Smooth muscle cell (in vitro differentiated cells): ENCODE data around the gene MUC6. TPM values are rescaled to one million over a fixed set of nuclear protein-coding genes. Genes with fewer than 3 reads are reported as not detected.

Experiments
- DNase-seq: peaks from one replicate; lab custom pipeline; 2025; ENCODE audit not compliant: unreplicated experiment; lab: John Stamatoyannopoulos, UW
- H2AFZ ChIP-seq: fragments of 200-600 bp; sonication (generic); 2 replicates; pipeline ENCODE4 v1.6.0; 2016; ENCODE audit warnings: antibody characterized with exemption, low read depth, mild to moderate bottlenecking
- H3F3A ChIP-seq: fragments of 200-600 bp; sonication (generic); 2 replicates; pipeline ENCODE4 v1.6.0; 2017; ENCODE audit warnings: antibody characterized with exemption, low read depth
- H3K27ac ChIP-seq: fragments of 200-600 bp; sonication (generic); 2 replicates; pipeline ENCODE4 v1.5.1; 2016; ENCODE audit warnings: low read depth, mild to moderate bottlenecking
- H3K27me3 ChIP-seq: fragments of 200-600 bp; sonication (generic); 2 replicates; pipeline ENCODE4 v1.6.1; 2016; ENCODE audit warnings: low read depth, mild to moderate bottlenecking
- H3K36me3 ChIP-seq: fragments of 200-600 bp; sonication (generic); 2 replicates; pipeline ENCODE4 v1.5.1; 2016; ENCODE audit warnings: low read depth
- H3K4me1 ChIP-seq: fragments of 200-600 bp; sonication (generic); 2 replicates; pipeline ENCODE4 v1.5.1; 2016; ENCODE audit warnings: low read depth
- H3K4me2 ChIP-seq: fragments of 200-600 bp; sonication (generic); 2 replicates; pipeline ENCODE4 v1.6.0; 2016; ENCODE audit warnings: mild to moderate bottlenecking
- H3K4me3 ChIP-seq: fragments of 200-600 bp; sonication (generic); 2 replicates; pipeline ENCODE4 v1.5.1; 2016; ENCODE audit warnings: mild to moderate bottlenecking
- H3K79me2 ChIP-seq: fragments of 200-600 bp; sonication (generic); 2 replicates; pipeline ENCODE4 v1.6.0; 2016; ENCODE audit warnings: low read depth, mild to moderate bottlenecking
- H3K9ac ChIP-seq: fragments of 200-600 bp; sonication (generic); 2 replicates; pipeline ENCODE4 v1.6.0; 2016; ENCODE audit warnings: low read depth
- H3K9me3 ChIP-seq: fragments of 200-600 bp; sonication (generic); replicated peaks from 2 replicates; pipeline ENCODE4 v1.5.1; 2016; ENCODE audit warnings: low read depth
- H4K20me1 ChIP-seq: fragments of 200-600 bp; sonication (generic); 2 replicates; pipeline ENCODE4 v1.6.0; 2016; ENCODE audit warnings: low read depth
- WGBS: methylation state at CpG from one replicate; pipeline ENCODE4 v1.1.7; 2016; ENCODE audit warnings: low lambda C conversion rate; 5-methylcytosine and 5-hydroxymethylcytosine counted together
- polyA plus RNA-seq: library from polyadenylated mRNA; unstranded; fragments of >200 nt; fragmentation: Nextera tagmentation; extraction: Ambion mirVana; gene quantifications from 2 replicates; pipeline ENCODE4 v1.2.1, GENCODE V29; 2016
- total RNA-seq: library from RNA; depleted of rRNA; stranded (reverse); fragments of >200 nt; gene quantifications from 2 replicates; pipeline ENCODE4 v1.2.3, GENCODE V29; 2014
- TF ChIP-seq, protein P1 (sequence below): fragments of 200-600 bp; sonication (generic); IDR thresholded peaks from 2 replicates; pipeline ENCODE4 v1.5.1; 2017; ENCODE audit warnings: borderline replicate concordance, mild to moderate bottlenecking, antibody characterized with exemption; ENCODE audit not compliant: insufficient read depth, poor library complexity, severe bottlenecking

MUC6 gene
- total and polyA plus RNA-seq, 2 experiments from 2014 or later: not detected

DNA sequence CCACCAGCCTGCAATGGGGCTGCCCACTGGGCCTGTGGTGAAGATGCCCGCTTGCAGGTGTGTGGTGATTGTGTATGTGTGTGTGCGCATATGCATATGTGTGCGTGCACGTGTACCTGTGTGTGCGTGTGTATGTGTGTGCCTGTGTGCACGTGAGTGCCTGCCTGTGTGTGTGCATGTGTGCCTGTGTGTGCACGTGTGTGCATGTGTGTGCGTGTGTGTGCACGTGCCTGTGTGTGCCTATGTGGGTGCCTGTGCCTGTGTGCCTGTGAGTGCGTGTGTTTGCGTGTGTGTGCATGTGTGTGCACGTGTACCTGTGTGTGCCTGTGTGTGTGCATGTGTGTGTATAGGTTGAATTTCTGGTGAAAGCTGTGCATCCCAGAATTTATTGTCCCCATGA is 2.4 kb upstream of the MUC6 start:
- Histone ChIP-seq H2AFZ (no peak overlapping the region), H3K4me1 (no peaks in the 10 kb centered on the region), H3K79me2 (no peaks in the 10 kb centered on the region), H3K4me2 (no peak overlapping the region), H3K36me3 (no peaks in the 10 kb centered on the region), H3K4me3 (no peak overlapping the region), H3K9me3 (no peaks in the 10 kb centered on the region), H3K27ac (no peak overlapping the region), H3K9ac (no peak overlapping the region), H3F3A (no peaks in the 10 kb centered on the region), H3K27me3 (peaks cover 1% of the 10 kb centered on the region), H4K20me1 (no peaks in the 10 kb centered on the region)
- TF ChIP-seq, protein P1, sequence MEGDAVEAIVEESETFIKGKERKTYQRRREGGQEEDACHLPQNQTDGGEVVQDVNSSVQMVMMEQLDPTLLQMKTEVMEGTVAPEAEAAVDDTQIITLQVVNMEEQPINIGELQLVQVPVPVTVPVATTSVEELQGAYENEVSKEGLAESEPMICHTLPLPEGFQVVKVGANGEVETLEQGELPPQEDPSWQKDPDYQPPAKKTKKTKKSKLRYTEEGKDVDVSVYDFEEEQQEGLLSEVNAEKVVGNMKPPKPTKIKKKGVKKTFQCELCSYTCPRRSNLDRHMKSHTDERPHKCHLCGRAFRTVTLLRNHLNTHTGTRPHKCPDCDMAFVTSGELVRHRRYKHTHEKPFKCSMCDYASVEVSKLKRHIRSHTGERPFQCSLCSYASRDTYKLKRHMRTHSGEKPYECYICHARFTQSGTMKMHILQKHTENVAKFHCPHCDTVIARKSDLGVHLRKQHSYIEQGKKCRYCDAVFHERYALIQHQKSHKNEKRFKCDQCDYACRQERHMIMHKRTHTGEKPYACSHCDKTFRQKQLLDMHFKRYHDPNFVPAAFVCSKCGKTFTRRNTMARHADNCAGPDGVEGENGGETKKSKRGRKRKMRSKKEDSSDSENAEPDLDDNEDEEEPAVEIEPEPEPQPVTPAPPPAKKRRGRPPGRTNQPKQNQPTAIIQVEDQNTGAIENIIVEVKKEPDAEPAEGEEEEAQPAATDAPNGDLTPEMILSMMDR: no peak
- 97% methylated on average over 12 of the region's 12 CpGs for WGBS
- no peak for DNase-seq

DNA sequence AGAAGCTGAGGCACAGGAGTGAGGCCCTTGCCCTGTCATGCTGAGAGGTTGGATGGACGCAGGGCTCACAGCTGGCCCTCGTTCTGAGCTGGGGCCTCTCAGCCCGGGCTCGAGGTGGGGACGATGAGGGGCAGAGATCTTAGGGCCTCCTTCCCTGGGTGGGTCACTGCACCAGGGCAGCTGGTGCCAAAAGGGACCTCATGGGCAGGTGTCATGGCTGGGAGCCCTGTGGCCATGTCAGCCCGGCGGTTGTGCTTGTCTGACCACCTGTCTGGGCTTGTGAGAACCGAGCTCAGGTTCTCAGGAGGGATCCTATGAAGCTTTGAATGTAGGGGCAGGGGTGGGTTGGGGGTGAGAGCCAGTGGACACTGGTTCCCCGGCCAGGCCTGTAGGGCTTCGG is 1.8 kb upstream of the MUC6 start:
- TF ChIP-seq, protein P1: no peak
- Histone ChIP-seq H3K27me3 (no peaks in the 10 kb centered on the region), H3K4me2 (no peak overlapping the region), H3K9ac (no peak overlapping the region), H3K4me1 (no peaks in the 10 kb centered on the region), H3K79me2 (no peaks in the 10 kb centered on the region), H3F3A (no peaks in the 10 kb centered on the region), H3K4me3 (no peak overlapping the region), H2AFZ (no peak overlapping the region), H3K27ac (no peak overlapping the region), H3K36me3 (no peaks in the 10 kb centered on the region), H4K20me1 (no peaks in the 10 kb centered on the region), H3K9me3 (no peaks in the 10 kb centered on the region)
- DNase-seq: no peak
- 90% methylated on average over 10 of the region's 10 CpGs for WGBS

DNA sequence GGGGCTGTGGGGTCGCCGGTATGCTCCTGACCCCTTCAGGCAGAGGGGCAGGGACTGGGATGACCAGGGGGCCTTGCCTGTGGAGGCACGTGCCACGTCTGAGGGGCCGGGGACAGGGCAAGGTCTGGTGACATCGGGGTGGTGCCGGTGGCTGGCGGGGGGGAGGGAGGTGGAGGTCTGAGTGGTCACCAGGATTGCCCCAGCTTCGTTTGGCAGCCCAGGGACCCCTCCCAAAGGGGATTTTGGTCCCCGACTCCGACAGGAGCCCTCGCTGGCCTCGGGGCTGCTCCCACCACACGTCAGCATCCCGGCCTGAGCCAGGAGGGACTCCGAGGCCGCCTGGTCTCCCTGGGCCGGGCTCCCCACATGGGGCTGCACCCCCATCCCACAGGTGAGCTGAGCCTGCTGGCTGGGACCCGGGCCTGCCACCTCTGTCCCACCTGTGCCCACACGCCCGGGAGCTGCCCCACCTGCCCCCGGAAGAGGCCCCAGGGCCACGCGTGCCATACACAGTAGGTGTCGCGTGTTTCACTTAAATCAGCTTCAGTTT is 1.1 kb upstream of the MUC6 start:
- TF ChIP-seq, protein P1: no peak

DNA sequence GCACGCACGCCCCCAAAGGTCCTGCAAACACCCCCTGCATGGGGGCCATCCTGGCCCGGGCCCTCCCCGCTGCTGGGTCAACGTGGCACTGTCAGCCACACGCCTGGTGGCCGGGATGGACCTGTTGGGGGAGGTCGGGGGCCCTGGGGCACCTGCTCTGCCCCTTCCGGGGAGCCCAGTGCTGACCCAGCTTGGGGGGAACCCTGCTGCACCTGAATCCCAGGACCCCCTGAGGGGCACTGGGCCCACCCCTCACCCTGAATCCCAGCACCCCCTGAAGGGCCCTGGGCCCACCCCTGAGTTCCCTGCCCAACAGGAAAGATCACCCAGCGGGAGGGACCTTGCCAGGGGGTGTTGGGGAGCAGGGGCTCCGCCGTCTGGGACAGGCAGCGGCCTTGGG is 413 bp upstream of the MUC6 start:
- Histone ChIP-seq H3K27ac (no peak overlapping the region), H3K4me3 (no peak overlapping the region), H3K4me1 (no peaks in the 10 kb centered on the region), H3K9ac (no peak overlapping the region), H4K20me1 (no peaks in the 10 kb centered on the region), H3K4me2 (no peak overlapping the region), H3K36me3 (no peaks in the 10 kb centered on the region), H3K9me3 (no peaks in the 10 kb centered on the region), H3F3A (no peaks in the 10 kb centered on the region), H2AFZ (no peak overlapping the region), H3K79me2 (no peaks in the 10 kb centered on the region), H3K27me3 (no peaks in the 10 kb centered on the region)
- TF ChIP-seq, protein P1: no peak
- DNase-seq: no peak
- WGBS: 95% methylated on average over 9 of the region's 13 CpGs

More for the DNA sequence above, 1.1 kb upstream of the MUC6 start:
- no peak overlapping the region for H3K4me2 ChIP-seq
- H3K9me3 ChIP-seq: no peaks in the 10 kb centered on the region
- H3F3A ChIP-seq: no peaks in the 10 kb centered on the region
- no peak overlapping the region for H2AFZ ChIP-seq
- H3K4me1 ChIP-seq: no peaks in the 10 kb centered on the region
- no peaks in the 10 kb centered on the region for H3K27me3 ChIP-seq
- H3K4me3 ChIP-seq: no peak overlapping the region
- no peaks in the 10 kb centered on the region for H3K79me2 ChIP-seq
- H3K36me3 ChIP-seq: no peaks in the 10 kb centered on the region
- no peaks in the 10 kb centered on the region for H4K20me1 ChIP-seq
- 94% methylated on average over 22 of the region's 26 CpGs for WGBS
- DNase-seq: no peak
- no peak overlapping the region for H3K9ac ChIP-seq
- H3K27ac ChIP-seq: no peak overlapping the region
